Esophagus muscularis mucosa (tissue), 4 donors: ENCODE measurements around the gene NTSR1.

Experiments used
- EP300 ChIP-seq: sonication (generic); formaldehyde crosslinking; IDR thresholded peaks from one replicate; pipeline ENCODE4 v1.6.1; 2017; ENCODE audit warnings: antibody characterized with exemption
- POLR2A ChIP-seq: fragments of 450-650 bp; IDR thresholded peaks from one replicate; pipeline ENCODE4 v1.6.1; 2017; ENCODE audit warnings: antibody characterized with exemption, moderate library complexity, mild to moderate bottlenecking, low read depth
- TF ChIP-seq, protein P1 (sequence below), 3 experiments: fragments of 200-600 bp in 2 of 3; fragments of 450-650 bp in 1 of 3; sonication (generic) in 2 of 3; IDR thresholded peaks; one replicate each; pipeline ENCODE4 v1.5.1; 2017 to 2019; ENCODE audit warnings: antibody characterized with exemption in 3 of 3, mild to moderate bottlenecking in 2 of 3, moderate library complexity in 1 of 3

DNA sequence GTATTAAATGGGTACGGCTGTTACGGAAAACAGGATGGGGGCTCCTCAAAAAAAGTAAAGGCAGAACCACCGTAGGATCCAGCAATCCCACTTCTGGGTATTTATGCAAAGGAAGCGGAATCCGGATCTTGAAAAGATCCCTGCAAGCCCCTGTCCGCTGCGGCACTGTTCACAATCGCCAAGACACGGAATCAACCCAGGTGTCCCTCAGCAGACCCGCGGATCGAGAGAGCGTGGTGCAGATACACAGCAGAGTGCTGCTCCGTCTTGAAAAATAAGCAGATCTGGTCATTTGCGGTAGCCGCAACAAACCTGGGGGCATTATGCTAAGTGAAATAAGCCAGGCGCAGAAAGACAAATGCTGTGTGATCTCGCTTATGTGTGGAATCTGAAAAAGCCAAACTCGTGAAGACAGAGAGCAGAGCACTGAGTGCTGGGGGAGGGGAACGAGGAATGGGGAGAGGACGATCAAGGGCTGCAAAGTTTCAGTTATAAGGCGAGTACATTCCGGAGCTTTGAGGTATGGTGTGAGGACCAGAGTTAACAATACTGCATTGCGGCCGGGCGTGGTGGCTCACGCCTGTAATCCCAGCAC, 41.3 kb downstream of the NTSR1 start:
- TF ChIP-seq, protein P1, sequence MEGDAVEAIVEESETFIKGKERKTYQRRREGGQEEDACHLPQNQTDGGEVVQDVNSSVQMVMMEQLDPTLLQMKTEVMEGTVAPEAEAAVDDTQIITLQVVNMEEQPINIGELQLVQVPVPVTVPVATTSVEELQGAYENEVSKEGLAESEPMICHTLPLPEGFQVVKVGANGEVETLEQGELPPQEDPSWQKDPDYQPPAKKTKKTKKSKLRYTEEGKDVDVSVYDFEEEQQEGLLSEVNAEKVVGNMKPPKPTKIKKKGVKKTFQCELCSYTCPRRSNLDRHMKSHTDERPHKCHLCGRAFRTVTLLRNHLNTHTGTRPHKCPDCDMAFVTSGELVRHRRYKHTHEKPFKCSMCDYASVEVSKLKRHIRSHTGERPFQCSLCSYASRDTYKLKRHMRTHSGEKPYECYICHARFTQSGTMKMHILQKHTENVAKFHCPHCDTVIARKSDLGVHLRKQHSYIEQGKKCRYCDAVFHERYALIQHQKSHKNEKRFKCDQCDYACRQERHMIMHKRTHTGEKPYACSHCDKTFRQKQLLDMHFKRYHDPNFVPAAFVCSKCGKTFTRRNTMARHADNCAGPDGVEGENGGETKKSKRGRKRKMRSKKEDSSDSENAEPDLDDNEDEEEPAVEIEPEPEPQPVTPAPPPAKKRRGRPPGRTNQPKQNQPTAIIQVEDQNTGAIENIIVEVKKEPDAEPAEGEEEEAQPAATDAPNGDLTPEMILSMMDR (IDR thresholded peaks at IDR 0.05) = no peak
- TF ChIP-seq POLR2A (no peak), EP300 (no peak)
